A673 (cell line): ENCODE results near the gene EYS.

Source experiments
- CTCF ChIP-seq: fragments of 300-800, 200-600 bp; sonication (generic); conservative IDR thresholded peaks from 2 replicates; pipeline ENCODE4 v1.5.1; 2017; ENCODE audit warnings: low read depth, mild to moderate bottlenecking, antibody characterized with exemption, low read length, moderate library complexity, mixed read lengths
- EZH2 ChIP-seq: fragments of 200-600 bp; sonication (generic); IDR thresholded peaks from 2 replicates; pipeline ENCODE4 v1.6.1; 2017; ENCODE audit warnings: borderline replicate concordance, low read depth, mild to moderate bottlenecking, mixed read lengths, antibody characterized with exemption, low read length; ENCODE audit not compliant: poor library complexity, severe bottlenecking

- TF ChIP-seq EZH2 = no peak
- no peak for TF ChIP-seq CTCF
These were observed 1843.0 kb downstream of the EYS start for GRCh38 chr6:63864061-63864460.
